ENCODE data around the gene SPINK5.

SPINK5 gene

GRCh38 chr5:148176480-148176879 lies 112.7 kb downstream of the SPINK5 start:
- no peak for DNase-seq (ENCODE audit: low read depth, low spot score)
- WGBS (ENCODE audit: insufficient coverage, insufficient read length), result no CpG with 5 or more reads among the region's 2 CpGs
- no peak overlapping the region for H3K4me3 ChIP-seq (ENCODE audit: low read length)
- no peaks in the 10 kb centered on the region for H3K36me3 ChIP-seq (ENCODE audit: control insufficient read depth, insufficient read depth, low read length)
- 0 out of 2 replicates have a peak, but pooled peaks cover 1% of the 10 kb centered on the region for H3K27me3 ChIP-seq (ENCODE audit: control insufficient read depth, insufficient read depth, low read length)
- no peaks in the 10 kb centered on the region for H3K9me3 ChIP-seq (ENCODE audit: control insufficient read depth, insufficient read depth, low read length)
- no peak overlapping the region for H3K27ac ChIP-seq (ENCODE audit: low read length)
- H3K4me1 ChIP-seq (ENCODE audit: control insufficient read depth, insufficient read depth, low read length), result no peaks in the 10 kb centered on the region

- Histone ChIP-seq H3K27me3 (ENCODE audit: control insufficient read depth, insufficient read depth, low read length) (0 out of 2 replicates have a peak, but pooled peaks cover 1% of the 10 kb centered on the region), H3K4me3 (ENCODE audit: low read length) (no peak overlapping the region), H3K36me3 (ENCODE audit: control insufficient read depth, insufficient read depth, low read length) (no peaks in the 10 kb centered on the region), H3K4me1 (ENCODE audit: control insufficient read depth, insufficient read depth, low read length) (no peaks in the 10 kb centered on the region), H3K9me3 (ENCODE audit: control insufficient read depth, insufficient read depth, low read length) (no peaks in the 10 kb centered on the region), H3K27ac (ENCODE audit: low read length) (no peak overlapping the region)
- no peak for DNase-seq (ENCODE audit: low read depth, low spot score)
- WGBS (ENCODE audit: insufficient coverage, insufficient read length), result no CpG with 5 or more reads among the region's 1 CpG
Measured at GRCh38 chr5:148177207-148177606, 113.4 kb downstream of the SPINK5 start.

GRCh38 chr5:148179234-148179824 lies 115.5 kb downstream of the SPINK5 start:
- Histone ChIP-seq H3K9me3 (ENCODE audit: control insufficient read depth, insufficient read depth, low read length) (no peaks in the 10 kb centered on the region), H3K36me3 (ENCODE audit: control insufficient read depth, insufficient read depth, low read length) (no peaks in the 10 kb centered on the region), H3K4me3 (ENCODE audit: low read length) (no peak overlapping the region), H3K4me1 (ENCODE audit: control insufficient read depth, insufficient read depth, low read length) (no peaks in the 10 kb centered on the region), H3K27ac (ENCODE audit: low read length) (no peak overlapping the region), H3K27me3 (ENCODE audit: control insufficient read depth, insufficient read depth, low read length) (0 out of 2 replicates have a peak, but pooled peaks cover 1% of the 10 kb centered on the region)
- no CpG with 5 or more reads among the region's 3 CpGs for WGBS (ENCODE audit: insufficient coverage, insufficient read length)
- DNase-seq (ENCODE audit: low read depth, low spot score), result peak; percentile 18

- no CpG with 5 or more reads among the region's 3 CpGs for WGBS (ENCODE audit: insufficient coverage, insufficient read length)
- no peaks in the 10 kb centered on the region for H3K27me3 ChIP-seq (ENCODE audit: control insufficient read depth, insufficient read depth, low read length)
- no peaks in the 10 kb centered on the region for H3K36me3 ChIP-seq (ENCODE audit: control insufficient read depth, insufficient read depth, low read length)
- no peak overlapping the region for H3K4me3 ChIP-seq (ENCODE audit: low read length)
- no peaks in the 10 kb centered on the region for H3K4me1 ChIP-seq (ENCODE audit: control insufficient read depth, insufficient read depth, low read length)
- H3K9me3 ChIP-seq (ENCODE audit: control insufficient read depth, insufficient read depth, low read length), result no peaks in the 10 kb centered on the region
- no peak overlapping the region for H3K27ac ChIP-seq (ENCODE audit: low read length)
- no peak for DNase-seq (ENCODE audit: low read depth, low spot score)
Measured at GRCh38 chr5:148186248-148187003, 122.6 kb downstream of the SPINK5 start.

Measured in iPS DF 6.9 (cell line).